ENCODE measurements around the gene KCNQ1. TPM values are rescaled to one million over a fixed set of nuclear protein-coding genes. Genes with fewer than 3 reads are reported as not detected.

The KCNQ1 gene
- polyA plus RNA-seq, 1 experiment = not detected

DNA sequence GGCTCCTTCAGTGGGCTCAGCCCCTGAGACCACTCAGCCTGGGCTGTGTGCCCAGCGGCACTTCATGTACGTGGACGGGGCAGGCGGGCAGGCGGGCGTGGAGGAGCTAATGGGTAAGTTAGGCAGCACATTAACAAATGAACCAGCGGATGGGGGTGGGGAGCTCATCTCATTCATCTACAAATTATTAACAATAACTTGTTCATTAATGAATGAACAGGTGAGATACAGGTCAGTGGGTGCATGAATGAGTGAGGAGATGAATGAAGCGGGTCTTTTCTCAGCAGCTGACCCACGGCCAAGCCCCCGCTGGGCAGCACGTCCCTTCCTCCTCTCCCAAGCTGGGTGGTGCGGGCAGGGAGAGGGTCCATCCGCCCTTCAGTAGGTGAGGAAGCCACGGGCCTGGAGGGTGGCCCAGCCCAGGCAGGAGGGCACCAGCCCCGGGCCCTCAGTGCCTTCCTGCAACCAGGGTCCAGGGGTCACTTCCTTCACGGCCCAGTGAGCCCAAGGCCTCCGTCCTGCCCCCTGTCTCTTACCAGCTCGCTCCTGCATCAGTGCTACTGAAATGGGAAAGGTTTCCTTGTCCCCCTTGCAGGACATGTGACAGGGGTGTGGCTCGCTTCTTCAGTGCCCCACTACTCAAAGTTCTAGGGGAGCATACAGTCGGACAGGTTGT, 315.5 kb downstream of the KCNQ1 start:
- H3K9me3 ChIP-seq (ENCODE audit: control insufficient read depth, insufficient read depth, low read length) = peaks cover 8% of the 10 kb centered on the region; the same call in 1 of the 2 replicates
- H3K27me3 ChIP-seq (ENCODE audit: control insufficient read depth, insufficient read depth, low read length) = peaks cover 9% of the 10 kb centered on the region
- TF ChIP-seq, protein P1, sequence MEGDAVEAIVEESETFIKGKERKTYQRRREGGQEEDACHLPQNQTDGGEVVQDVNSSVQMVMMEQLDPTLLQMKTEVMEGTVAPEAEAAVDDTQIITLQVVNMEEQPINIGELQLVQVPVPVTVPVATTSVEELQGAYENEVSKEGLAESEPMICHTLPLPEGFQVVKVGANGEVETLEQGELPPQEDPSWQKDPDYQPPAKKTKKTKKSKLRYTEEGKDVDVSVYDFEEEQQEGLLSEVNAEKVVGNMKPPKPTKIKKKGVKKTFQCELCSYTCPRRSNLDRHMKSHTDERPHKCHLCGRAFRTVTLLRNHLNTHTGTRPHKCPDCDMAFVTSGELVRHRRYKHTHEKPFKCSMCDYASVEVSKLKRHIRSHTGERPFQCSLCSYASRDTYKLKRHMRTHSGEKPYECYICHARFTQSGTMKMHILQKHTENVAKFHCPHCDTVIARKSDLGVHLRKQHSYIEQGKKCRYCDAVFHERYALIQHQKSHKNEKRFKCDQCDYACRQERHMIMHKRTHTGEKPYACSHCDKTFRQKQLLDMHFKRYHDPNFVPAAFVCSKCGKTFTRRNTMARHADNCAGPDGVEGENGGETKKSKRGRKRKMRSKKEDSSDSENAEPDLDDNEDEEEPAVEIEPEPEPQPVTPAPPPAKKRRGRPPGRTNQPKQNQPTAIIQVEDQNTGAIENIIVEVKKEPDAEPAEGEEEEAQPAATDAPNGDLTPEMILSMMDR (IDR thresholded peaks at IDR 0.05; ENCODE audit: low read depth, low read length) = no peak
- H3K27ac ChIP-seq (ENCODE audit: low read depth, low read length) = no peak overlapping the region
- no peak overlapping the region for H3K4me3 ChIP-seq (ENCODE audit: low read depth, low read length)
- CTCF ChIA-PET = no interaction called here
- POLR2A ChIA-PET = no interaction called here
- DNase-seq (ENCODE audit: low read depth, low spot score) = no peak

DNA sequence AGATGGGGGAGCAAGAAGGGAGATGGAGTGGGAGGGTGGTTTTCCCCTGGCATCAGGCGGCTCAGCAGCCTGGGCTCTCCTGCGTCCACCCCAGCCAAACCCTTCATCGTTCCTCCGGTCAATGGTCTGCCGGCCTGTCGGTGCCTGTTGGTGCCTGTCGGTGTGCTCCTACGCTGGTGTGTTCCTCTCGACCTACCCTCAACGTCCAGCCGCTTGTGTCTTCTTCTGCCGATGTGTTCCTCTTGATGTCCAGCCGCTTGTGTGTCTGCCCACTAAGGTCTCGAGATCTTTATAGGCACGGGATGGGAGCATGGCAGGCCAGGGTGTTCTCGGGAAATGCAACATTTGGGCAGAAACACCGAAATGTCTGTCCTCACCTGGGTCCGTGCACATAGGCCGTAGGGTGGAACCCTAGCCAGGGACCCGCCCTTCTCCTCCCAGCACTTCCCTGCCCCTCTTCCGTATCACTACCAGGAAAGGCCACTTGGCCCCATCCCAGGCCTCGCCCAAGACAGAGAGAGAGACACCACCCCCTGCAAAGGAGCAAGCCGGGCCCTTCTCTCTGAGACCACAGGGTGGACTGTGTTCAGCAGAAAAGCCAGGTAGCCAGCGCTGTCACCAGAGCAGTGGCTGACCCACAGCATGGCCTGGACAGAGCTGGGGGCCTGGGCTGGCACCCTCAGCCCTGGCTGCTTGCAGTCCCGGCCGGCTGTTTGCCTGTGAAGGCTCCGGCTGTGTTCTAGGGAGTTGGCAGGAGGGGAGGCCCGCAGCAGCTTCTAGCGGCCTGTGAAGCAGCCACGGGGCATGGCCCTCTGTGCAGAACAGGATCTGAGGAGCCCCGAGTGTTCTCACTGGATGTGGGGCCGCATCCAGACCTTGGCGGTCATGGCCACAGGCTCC, 316.6 kb downstream of the KCNQ1 start:
- DNase-seq (ENCODE audit: low read depth, low spot score) = no peak
- POLR2A ChIA-PET = no interaction called here
- Histone ChIP-seq H3K27me3 (ENCODE audit: control insufficient read depth, insufficient read depth, low read length) (peaks cover 9% of the 10 kb centered on the region), H3K4me3 (ENCODE audit: low read depth, low read length) (no peak overlapping the region), H3K27ac (ENCODE audit: low read depth, low read length) (no peak overlapping the region), H3K9me3 (ENCODE audit: control insufficient read depth, insufficient read depth, low read length) (peaks cover 8% of the 10 kb centered on the region)
- TF ChIP-seq, protein P1 (IDR thresholded peaks at IDR 0.05; ENCODE audit: low read depth, low read length) = no peak
- CTCF ChIA-PET = no interaction called here

DNA sequence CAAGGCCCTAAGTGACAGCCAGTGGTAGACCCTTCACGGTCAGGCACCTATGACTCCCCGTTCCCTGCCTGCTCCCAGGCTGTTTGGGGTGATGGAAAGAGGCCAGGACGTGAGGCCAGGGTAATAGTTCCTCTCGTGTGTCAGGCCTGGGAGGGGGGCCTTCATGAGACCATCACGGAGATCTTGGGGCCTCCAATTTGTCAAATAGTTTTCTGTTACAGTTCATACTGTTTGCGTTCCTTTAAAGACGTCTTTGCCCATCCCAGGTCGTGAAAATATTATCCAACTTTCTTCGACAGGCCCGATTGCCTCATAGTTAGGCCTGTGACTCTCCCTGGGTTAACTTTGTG, 317.2 kb downstream of the KCNQ1 start:
- TF ChIP-seq, protein P1 (IDR thresholded peaks at IDR 0.05; ENCODE audit: low read depth, low read length) = no peak
- Histone ChIP-seq H3K9me3 (ENCODE audit: control insufficient read depth, insufficient read depth, low read length) (peaks cover 11% of the 10 kb centered on the region), H3K27me3 (ENCODE audit: control insufficient read depth, insufficient read depth, low read length) (peaks cover 9% of the 10 kb centered on the region), H3K4me3 (ENCODE audit: low read depth, low read length) (no peak overlapping the region), H3K27ac (ENCODE audit: low read depth, low read length) (no peak overlapping the region)
- DNase-seq (ENCODE audit: low read depth, low spot score) = no peak
- CTCF ChIA-PET = no interaction called here
- POLR2A ChIA-PET = no interaction called here

DNA sequence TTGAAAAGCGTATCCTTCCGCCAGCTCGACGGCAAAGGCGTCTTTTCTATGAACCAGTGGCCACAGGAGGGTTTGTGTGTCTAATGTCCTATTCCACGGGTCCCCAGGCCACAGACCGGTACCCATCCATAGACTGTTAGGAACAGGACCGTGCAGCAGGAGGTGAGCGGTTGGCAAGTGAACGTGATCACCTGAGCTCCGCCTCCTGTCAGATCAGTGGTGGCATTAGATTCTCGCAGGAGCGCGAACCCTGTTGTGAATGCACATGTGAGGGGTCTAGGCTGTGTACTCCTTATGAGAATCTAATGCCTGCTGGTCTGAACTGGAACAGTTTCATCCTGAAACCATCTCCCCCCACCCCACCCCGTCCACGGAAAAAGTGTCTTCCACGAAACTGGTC, 317.6 kb downstream of the KCNQ1 start:
- POLR2A ChIA-PET = no interaction called here
- H3K4me3 ChIP-seq (ENCODE audit: low read depth, low read length) = no peak overlapping the region
- H3K27me3 ChIP-seq (ENCODE audit: control insufficient read depth, insufficient read depth, low read length) = peaks cover 9% of the 10 kb centered on the region
- TF ChIP-seq, protein P1 (IDR thresholded peaks at IDR 0.05; ENCODE audit: low read depth, low read length) = no peak
- no peak overlapping the region for H3K27ac ChIP-seq (ENCODE audit: low read depth, low read length)
- DNase-seq (ENCODE audit: low read depth, low spot score) = no peak
- CTCF ChIA-PET = no interaction called here
- peaks cover 13% of the 10 kb centered on the region for H3K9me3 ChIP-seq (ENCODE audit: control insufficient read depth, insufficient read depth, low read length)

DNA sequence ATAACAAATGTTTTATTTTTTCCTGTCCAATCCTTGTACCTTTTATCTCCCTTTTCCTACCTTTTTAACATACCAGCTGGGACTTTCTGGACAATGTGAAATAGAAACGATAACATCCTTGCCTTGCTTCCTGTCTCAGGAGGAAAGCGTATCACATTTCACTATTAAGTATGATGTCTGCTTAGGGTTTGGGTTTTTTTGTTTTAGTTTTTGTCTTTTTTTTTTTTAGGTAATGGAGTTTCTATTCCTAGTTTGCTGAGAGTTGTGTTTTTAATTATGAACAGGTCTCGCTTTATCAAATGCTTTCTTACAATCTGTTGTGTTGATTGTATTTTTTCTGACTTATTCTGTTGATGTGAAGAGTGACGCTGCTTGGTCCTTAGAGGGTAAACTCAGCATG, 319.2 kb downstream of the KCNQ1 start:
- DNase-seq (ENCODE audit: low read depth, low spot score) = no peak
- ChIA-PET POLR2A (no interaction called here), CTCF (no interaction called here)

More for the DNA sequence above, 319.2 kb downstream of the KCNQ1 start:
- TF ChIP-seq, protein P1 (IDR thresholded peaks at IDR 0.05; ENCODE audit: low read depth, low read length) = no peak
- Histone ChIP-seq H3K27ac (ENCODE audit: low read depth, low read length) (no peak overlapping the region), H3K27me3 (ENCODE audit: control insufficient read depth, insufficient read depth, low read length) (peaks cover 2% of the 10 kb centered on the region), H3K9me3 (ENCODE audit: control insufficient read depth, insufficient read depth, low read length) (peaks cover 13% of the 10 kb centered on the region), H3K4me3 (ENCODE audit: low read depth, low read length) (no peak overlapping the region)

Measured in AG04450 (cell line).